Tibial nerve (tissue), 4 donors: Measurements from ENCODE around the gene ELP6.

Source experiments
- EP300 ChIP-seq, 2 donors: sonication (generic); formaldehyde crosslinking; IDR thresholded peaks; one replicate each; pipeline ENCODE4 v1.6.1; 2017; ENCODE audit warnings: antibody characterized with exemption in 2 of 2, mild to moderate bottlenecking in 1 of 2
- TF ChIP-seq, protein P1 (sequence below), 5 experiments: fragments of 200-600 bp in 3 of 5; fragments of 450-650 bp in 2 of 5; sonication (generic) in 3 of 5; IDR thresholded peaks; one replicate each; pipeline ENCODE4 v1.5.1; 2016 to 2019; ENCODE audit warnings: antibody characterized with exemption in 5 of 5, mild to moderate bottlenecking in 3 of 5, moderate library complexity in 2 of 5

GRCh38 chr3:47495111-47495510 lies 18.4 kb downstream of the ELP6 start:
- TF ChIP-seq, protein P1, sequence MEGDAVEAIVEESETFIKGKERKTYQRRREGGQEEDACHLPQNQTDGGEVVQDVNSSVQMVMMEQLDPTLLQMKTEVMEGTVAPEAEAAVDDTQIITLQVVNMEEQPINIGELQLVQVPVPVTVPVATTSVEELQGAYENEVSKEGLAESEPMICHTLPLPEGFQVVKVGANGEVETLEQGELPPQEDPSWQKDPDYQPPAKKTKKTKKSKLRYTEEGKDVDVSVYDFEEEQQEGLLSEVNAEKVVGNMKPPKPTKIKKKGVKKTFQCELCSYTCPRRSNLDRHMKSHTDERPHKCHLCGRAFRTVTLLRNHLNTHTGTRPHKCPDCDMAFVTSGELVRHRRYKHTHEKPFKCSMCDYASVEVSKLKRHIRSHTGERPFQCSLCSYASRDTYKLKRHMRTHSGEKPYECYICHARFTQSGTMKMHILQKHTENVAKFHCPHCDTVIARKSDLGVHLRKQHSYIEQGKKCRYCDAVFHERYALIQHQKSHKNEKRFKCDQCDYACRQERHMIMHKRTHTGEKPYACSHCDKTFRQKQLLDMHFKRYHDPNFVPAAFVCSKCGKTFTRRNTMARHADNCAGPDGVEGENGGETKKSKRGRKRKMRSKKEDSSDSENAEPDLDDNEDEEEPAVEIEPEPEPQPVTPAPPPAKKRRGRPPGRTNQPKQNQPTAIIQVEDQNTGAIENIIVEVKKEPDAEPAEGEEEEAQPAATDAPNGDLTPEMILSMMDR (IDR thresholded peaks at IDR 0.05): no peak
- TF ChIP-seq EP300 (IDR thresholded peaks at IDR 0.05): no peak
